ENCODE data around the gene SYT9.

DNA sequence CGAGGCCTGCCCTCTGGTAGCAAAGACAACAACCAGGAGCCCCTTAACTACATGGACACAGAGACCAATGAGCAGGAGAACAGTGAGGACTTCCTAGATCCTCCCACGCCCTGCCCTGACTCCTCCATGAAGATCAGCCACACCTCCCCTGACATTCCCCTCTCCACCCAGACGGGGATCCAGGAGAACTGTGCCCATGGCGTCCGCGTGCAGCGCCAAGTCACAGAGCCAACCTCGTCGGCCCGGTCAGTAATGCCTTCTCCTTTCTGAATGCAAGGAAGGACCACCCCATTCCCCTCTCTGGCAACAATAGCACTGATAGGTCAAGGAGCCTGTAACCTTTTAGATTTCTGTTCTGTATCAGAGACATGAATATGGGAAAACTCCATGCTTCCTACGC, 51.4 kb downstream of the SYT9 start:
- no peak for TF ChIP-seq POLR2AphosphoS5 (IDR thresholded peaks at IDR 0.05; ENCODE audit: low read depth, low read length)
- TF ChIP-seq FOXP2 (optimal IDR thresholded peaks at IDR 0.05; ENCODE audit: borderline replicate concordance, extremely low read depth, extremely low read length, insufficient read depth), result no peak

Data from PFSK-1 (cell line).